HG02943 (cell line): ENCODE data around the gene SLC35F1.
"Not testable (repeated sequence)": the region's sequence is repeated elsewhere in the genome, so short reads cannot be mapped to it uniquely, and the experiment has no call there.

Source experiments
- ATAC-seq: cut with Tn5 transposase; IDR thresholded peaks from one replicate; pipeline ENCODE4 v1.9.1; 2021; ENCODE audit warnings: mild to moderate bottlenecking, low read depth, moderate library complexity; ENCODE audit not compliant: unreplicated experiment

Gene SLC35F1

DNA sequence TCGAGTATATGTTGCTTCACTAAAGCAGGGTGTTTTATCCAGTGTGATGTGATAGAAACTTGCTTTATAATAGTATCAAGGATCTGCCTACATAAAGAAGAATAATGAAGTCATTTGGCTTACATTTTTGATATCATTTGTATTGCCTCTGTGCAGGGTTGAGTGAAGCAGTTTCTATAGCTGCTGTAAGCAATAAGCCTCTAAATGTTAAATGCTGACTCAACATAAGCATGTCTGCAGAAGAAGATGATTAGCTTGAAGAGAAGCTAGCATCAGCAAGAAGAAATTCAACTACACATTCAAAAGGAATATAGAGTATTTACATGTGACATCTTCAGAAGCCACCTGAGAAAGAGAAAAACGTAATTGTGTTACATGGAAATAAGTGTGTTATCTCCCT, 17.6 kb downstream of the SLC35F1 start:
- no peak for ATAC-seq

GRCh38 chr6:117927866-117928265, 20.8 kb downstream of the SLC35F1 start:
- no peak for ATAC-seq

- no peak for ATAC-seq
These were observed 21.8 kb downstream of the SLC35F1 start for GRCh38 chr6:117928833-117929232.

DNA sequence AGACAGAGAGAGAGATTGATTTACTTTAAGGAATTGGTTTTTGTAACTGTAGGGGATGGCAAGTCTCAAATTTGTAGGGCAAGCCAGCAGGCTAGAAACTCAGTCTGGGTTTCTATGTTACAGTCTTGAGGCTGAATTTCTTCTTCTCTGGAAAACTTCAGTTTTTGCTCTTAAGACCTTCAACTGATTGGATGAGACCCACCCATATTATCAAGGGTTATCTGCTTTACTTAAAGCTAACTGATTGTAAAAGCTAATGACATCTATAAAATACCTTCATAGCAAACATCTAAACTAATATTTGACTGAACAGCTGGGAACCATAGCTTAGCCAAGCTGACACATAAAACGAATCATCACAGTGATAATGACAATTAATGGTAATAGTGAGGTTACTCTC, 22.4 kb downstream of the SLC35F1 start:
- ATAC-seq = no peak

DNA sequence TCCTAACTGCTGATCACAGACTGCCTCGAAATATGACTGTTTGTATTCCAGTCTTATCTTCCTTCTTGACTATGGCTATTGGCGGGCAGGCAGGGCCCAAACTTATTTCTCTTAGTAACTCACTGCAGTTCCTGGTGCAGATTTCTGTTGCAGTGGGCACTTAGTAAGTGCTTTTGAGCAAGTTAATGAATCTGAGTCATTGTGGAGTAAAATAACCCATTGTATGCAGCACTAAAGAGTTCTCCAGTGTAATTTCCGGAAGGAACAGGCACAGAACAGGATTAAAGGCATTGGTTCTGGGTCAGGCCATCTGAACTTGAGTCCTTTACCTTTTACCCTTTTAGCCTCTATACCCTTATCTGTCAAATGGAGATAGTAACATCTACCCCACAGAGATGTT, 23.6 kb downstream of the SLC35F1 start:
- ATAC-seq = no peak

GRCh38 chr6:117932001-117932400, 24.9 kb downstream of the SLC35F1 start:
- no peak for ATAC-seq

DNA sequence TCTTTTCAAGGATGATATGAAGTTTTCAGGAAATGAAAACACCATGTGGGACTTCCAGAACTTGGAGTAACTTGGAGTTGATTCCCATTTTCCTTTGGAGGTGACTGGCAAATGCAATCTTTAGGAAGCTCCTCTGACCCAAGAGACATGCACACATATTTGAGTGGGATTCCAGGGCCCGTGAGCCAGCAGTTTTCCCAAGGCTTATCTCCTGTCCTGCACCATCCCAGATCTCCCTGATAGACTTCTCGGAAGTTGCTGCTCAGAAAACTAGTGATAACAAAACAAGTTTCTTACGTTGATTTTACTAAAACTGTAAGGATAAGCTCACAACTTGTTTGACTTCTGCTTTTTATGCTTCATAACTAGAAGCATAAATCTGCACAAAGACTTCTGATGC, 25.6 kb downstream of the SLC35F1 start:
- no peak for ATAC-seq

- ATAC-seq = no peak
These were observed 26.4 kb downstream of the SLC35F1 start for GRCh38 chr6:117933471-117933870.

GRCh38 chr6:117938311-117938995, 31.4 kb downstream of the SLC35F1 start:
- ATAC-seq = no peak

DNA sequence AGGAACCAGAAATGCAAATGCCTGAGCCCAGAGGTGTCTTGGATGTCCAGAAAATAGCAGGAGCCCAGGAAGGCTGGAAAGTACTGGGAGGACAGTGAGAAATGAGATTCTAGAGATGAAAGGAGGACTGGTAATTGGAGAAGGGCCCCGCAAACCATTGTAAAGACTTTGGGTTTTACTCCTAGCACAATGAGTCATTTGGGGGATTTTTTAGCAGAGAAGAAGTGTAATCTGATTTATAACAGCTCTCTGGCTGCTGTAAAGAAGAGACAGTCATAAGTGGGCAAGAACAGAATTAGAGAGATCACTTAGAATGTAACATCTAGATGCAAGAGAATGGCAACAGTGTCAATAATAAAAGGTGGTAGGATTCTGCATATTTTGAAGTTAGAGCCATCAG, 40.2 kb downstream of the SLC35F1 start:
- ATAC-seq = no peak

DNA sequence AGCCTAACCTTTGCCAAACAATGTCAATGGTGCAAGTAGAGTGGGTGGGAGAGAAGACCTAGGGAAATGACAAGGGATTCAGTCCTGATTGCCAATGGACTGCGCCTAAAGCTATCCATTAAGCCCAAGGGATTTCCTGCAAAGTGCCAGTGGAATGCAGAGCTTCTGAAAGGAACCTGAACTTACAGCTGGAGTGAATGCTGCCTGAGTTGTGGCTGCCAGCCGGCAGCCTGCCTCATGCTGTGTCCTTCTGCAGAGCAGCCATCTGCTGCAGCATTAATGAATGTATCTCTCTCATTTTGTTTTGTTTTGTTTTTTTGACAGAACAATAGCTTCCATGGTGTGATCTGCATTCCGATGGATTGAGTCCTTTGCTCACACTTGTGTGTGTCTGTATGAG, 44.7 kb downstream of the SLC35F1 start:
- no peak for ATAC-seq

- peak; percentile 57 for ATAC-seq
These were observed 48.7 kb downstream of the SLC35F1 start for GRCh38 chr6:117955684-117956256.

- ATAC-seq = no peak
These were observed 49.3 kb downstream of the SLC35F1 start for GRCh38 chr6:117956386-117956785.

GRCh38 chr6:117958536-117958935, 51.5 kb downstream of the SLC35F1 start:
- no peak for ATAC-seq

DNA sequence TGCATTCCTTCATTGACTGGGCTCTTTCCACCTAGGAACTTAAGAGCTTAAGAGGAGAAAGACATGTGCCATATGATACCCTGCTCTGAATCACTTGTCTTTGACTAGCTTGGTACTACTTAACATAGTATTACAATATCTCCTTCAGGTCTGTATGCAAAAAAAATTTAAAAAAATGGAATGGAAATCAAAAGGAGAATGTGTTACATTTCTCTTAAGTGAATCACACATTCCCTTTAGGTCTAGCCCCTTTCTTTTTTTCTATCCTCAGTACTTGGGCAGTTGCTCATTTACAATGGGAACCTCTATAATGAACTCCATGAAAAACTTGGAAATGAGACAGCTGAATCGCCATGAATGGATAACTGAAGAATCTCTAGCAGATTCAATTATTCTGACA, 53.8 kb downstream of the SLC35F1 start:
- no peak for ATAC-seq

DNA sequence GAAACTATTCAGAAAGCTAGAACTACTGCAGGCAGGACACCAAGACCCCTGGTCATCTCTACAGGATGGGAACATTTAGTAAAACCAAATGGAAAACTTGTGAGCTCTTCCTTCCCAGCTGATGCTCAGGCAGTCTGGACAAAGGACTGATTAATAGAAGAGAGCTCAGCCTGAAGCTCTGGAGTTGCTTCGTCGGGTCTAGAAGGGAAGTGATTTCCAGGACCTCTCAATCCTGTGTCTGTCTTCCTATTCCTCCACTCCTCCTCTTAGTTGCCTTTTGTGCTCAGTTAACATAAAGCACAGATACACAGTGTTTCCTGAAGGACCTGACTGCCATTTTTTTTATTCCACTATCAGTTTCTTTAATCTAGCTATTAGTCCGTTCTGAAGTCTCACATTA, 54.2 kb downstream of the SLC35F1 start:
- ATAC-seq = no peak

- ATAC-seq = not testable (repeated sequence)
These were observed 58.7 kb downstream of the SLC35F1 start for GRCh38 chr6:117965763-117966162.

DNA sequence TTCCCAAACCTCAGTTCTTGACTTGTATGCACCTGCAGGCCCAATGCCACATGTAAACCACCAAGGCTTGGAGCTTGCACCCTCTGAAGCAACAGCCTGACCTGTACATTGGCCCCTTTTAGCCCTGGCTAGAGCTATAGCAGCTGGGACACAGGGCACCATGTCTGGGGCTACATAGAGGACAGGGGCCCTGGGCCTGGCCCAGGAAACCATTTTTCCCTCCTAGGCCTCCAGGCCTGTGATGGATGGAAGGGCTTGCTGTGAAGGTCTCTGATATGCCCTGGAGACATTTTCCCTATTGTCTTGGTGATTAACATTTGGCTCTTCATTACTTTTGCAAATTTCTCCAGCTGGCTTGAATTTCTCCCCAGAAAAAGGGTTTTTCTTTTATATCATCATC, 64.6 kb downstream of the SLC35F1 start:
- no peak for ATAC-seq

DNA sequence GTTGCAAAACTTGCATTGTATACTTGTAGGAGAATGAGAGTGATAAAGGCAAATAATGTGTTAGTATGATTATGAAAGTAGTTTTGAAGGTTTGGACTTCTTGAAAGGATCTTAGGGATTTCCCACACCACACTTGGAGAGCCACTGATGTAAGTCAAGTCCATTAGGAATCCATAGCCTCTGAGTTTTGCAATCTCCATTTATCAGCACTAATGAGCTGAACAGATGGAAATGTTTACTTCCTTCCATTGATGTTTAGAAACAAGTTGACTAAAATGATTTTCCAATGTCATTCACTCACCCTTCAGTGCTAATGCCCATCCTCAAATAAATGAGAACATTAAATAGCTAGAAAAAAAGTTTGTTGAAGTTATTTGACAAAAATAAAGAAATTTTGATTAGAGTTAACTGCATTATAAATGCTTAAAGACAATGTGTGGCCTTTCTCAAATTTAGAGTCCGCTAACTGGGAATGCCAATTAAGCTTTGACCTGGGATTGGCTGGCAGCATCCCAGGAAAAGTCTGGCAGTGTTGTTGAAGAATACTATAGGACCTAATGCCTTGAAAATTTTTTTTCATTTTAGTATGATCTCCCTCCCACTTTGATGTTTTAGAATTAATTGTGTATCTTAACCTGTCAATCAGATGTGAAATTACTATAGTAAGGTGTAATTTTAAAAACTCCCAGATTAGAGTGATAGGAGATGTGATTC, 68.0 kb downstream of the SLC35F1 start:
- no peak for ATAC-seq

DNA sequence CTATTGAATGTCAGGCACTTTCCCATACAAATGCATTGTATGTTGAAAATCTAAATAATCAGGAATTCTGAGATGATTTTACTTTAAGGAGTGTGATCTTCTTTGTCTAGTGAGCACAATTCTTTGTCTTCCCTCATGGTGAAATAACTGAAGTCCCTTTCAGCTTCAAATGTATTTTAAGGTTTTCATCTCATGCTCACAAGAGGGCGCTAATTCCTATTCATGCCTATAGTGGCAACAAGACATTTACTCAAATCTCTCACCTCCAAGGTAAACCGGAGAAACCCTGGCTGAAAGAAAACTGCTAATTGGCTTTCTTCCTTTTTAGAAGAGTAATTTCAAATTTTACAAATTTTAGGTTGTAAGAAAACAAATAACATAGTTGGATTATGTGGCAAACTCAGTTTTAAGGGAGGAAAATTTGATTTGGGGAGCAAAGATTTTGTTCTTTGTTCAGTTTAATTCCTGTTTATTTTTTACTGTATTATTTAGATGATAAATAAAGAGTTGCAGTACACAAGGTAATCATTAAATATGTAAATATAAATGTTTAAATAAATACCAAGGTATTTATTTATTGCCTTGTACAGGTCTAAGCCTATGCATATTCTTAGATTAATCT, 69.1 kb downstream of the SLC35F1 start:
- no peak for ATAC-seq

DNA sequence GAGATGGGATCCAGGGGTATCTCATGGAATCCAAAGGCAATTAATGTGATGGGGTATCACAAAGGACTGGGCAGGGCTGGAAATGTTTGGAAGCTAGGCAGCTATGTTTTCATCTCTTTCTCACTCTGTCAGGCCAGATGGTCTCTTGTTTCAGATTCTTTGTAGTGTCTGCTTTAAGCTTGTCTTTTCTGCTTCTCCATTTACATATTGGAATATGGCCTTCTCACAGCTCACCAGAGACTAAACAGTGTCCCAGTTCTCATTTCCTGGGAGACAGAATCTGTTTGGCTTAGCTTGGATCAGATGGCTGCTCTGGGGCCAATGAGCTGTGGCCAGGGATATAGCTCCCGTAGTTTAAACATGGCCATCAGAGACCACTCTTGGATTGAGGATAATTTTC, 78.9 kb downstream of the SLC35F1 start:
- ATAC-seq = no peak
